Type B pancreatic cell (in vitro differentiated cells): ENCODE results near the gene DYNC1I2. TPM values are rescaled to one million over a fixed set of nuclear protein-coding genes. Genes with fewer than 3 reads are reported as not detected.
A peak's percentile ranks its signal among the peaks of the same experiment; 100 is the strongest.

Experiments used
- DNase-seq: peaks from one replicate; pipeline ENCODE4 v3.0.0; 2021; ENCODE audit warnings: mixed read lengths; ENCODE audit not compliant: unreplicated experiment; ENCODE audit errors: extremely low spot score
- H3K27ac Mint-ChIP-seq: 2 replicates; pipeline ENCODE4 v1.8.0; 2021; ENCODE audit warnings: mild to moderate bottlenecking, mixed read lengths
- H3K27me3 Mint-ChIP-seq: 2 replicates; pipeline ENCODE4 v1.8.0; 2021; ENCODE audit warnings: mixed read lengths
- H3K36me3 Mint-ChIP-seq: 2 replicates; pipeline ENCODE4 v1.8.0; 2021; ENCODE audit warnings: mixed read lengths
- H3K4me1 Mint-ChIP-seq: one replicate; pipeline ENCODE4 v1.8.0; 2021; ENCODE audit warnings: mixed read lengths; ENCODE audit not compliant: unreplicated experiment
- H3K4me3 Mint-ChIP-seq: 2 replicates; pipeline ENCODE4 v1.8.0; 2021; ENCODE audit warnings: mild to moderate bottlenecking, mixed read lengths
- H3K9me3 Mint-ChIP-seq: 2 replicates; pipeline ENCODE4 v1.8.0; 2021; ENCODE audit warnings: mixed read lengths
- total RNA-seq: library from RNA; stranded (reverse); gene quantifications from 2 replicates; pipeline ENCODE4 v1.2.1, GENCODE V29; 2021; ENCODE audit warnings: low replicate concordance
- TF ChIP-seq, protein P1 (sequence below): fragments of 200-600 bp; sonication (generic); conservative IDR thresholded peaks from 2 replicates; pipeline ENCODE4 v1.5.0; 2021; ENCODE audit warnings: antibody characterized with exemption, mild to moderate bottlenecking

Gene DYNC1I2
- total RNA-seq, 1 donor from 2014 or later, result 115 TPM

DNA sequence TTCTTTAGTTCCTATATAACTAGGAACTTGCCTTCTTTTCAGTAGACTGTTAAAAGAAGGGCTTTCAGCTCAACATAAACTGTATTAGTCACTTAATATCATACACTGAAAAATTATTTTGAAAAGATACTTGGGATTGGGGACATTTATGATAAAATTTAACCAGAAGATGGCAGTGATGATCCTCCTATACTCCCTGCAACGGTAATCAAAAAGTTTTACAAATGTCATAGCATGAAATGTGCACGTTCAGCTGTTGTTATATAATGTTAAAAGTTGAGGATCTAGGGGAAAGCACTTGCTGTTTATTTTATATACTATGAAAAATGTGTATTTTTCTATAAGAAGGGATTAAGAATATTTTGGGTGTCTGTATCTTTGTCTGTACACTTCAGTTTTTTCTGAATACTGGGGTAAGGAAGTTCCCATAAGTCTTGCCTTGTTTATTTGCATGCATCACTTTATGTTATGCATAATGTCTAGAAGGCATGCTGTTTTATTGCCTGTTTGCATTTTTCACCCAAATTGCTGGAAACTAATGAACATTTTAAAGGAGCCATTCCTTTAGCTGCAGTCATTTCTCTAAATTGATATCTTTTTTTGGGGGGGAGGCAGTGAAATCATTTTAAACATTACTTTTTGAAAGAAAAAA lies 19.0 kb downstream of the DYNC1I2 start:
- TF ChIP-seq, protein P1, sequence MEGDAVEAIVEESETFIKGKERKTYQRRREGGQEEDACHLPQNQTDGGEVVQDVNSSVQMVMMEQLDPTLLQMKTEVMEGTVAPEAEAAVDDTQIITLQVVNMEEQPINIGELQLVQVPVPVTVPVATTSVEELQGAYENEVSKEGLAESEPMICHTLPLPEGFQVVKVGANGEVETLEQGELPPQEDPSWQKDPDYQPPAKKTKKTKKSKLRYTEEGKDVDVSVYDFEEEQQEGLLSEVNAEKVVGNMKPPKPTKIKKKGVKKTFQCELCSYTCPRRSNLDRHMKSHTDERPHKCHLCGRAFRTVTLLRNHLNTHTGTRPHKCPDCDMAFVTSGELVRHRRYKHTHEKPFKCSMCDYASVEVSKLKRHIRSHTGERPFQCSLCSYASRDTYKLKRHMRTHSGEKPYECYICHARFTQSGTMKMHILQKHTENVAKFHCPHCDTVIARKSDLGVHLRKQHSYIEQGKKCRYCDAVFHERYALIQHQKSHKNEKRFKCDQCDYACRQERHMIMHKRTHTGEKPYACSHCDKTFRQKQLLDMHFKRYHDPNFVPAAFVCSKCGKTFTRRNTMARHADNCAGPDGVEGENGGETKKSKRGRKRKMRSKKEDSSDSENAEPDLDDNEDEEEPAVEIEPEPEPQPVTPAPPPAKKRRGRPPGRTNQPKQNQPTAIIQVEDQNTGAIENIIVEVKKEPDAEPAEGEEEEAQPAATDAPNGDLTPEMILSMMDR, result peak; percentile 70
- Mint-ChIP-seq H3K9me3 (no peaks in the 10 kb centered on the region), H3K27me3 (no peaks in the 10 kb centered on the region), H3K36me3 (no peaks in the 10 kb centered on the region), H3K4me3 (no peak overlapping the region), H3K4me1 (peaks cover 17% of the 10 kb centered on the region), H3K27ac (no peak overlapping the region)
- DNase-seq, result no peak

DNA sequence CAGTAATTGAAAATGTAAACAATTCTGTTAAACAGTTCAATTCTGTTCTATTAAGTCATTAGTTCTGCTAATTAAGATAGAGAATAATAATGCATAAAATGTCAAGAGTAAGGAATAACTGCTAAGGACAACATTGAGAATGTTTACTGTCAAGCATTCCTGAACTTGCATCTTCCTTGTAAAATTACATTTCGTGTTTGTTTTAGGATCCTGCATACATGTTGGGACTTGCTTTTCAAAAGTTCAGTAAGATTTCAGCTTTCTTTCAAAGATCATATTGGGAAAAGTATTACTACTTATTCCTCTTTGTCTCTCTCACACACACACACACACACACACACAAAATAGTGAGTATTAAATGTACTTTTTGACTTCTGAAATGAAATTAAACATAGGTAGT lies 20.5 kb downstream of the DYNC1I2 start:
- no peaks in the 10 kb centered on the region for H3K27me3 Mint-ChIP-seq
- no peak overlapping the region for H3K4me3 Mint-ChIP-seq
- TF ChIP-seq, protein P1, result no peak
- H3K4me1 Mint-ChIP-seq, result peaks cover 15% of the 10 kb centered on the region
- H3K27ac Mint-ChIP-seq, result no peak overlapping the region
- no peak for DNase-seq
- H3K9me3 Mint-ChIP-seq, result no peaks in the 10 kb centered on the region
- H3K36me3 Mint-ChIP-seq, result no peaks in the 10 kb centered on the region

DNA sequence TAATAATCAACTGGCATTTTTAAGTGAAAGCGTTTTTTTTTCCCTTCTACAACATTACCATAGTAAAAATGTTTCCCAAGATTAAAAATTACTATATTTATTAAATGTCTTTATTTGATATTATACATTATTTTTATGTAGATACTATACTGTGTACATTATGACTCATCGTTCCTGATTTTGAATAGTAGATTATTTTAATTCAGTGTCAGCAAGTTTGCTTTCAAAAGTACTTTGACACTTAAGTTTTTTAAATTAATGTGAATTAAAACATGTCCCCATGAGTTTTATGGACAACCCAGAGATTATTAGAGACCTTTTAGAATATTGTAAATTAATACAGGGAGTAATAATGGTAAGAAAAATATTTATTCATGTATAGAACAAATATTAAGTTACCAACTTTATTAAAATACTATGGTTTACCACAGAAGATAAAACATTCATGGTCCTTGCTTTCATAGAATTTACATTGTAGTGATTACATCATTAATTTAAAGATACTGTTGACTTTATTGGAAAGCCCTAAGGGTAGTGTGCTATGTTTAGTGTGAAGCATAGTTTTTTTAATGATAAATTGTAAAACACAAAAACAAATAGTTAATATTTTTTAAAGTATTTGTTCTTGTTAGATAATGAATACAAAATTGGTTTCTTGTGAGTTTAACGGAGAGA lies 21.9 kb downstream of the DYNC1I2 start:
- DNase-seq, result no peak
- H3K9me3 Mint-ChIP-seq, result no peaks in the 10 kb centered on the region
- H3K4me1 Mint-ChIP-seq, result peaks cover 11% of the 10 kb centered on the region
- H3K27ac Mint-ChIP-seq, result no peak overlapping the region
- TF ChIP-seq, protein P1, result no peak
- H3K36me3 Mint-ChIP-seq, result no peaks in the 10 kb centered on the region
- H3K4me3 Mint-ChIP-seq, result no peak overlapping the region
- H3K27me3 Mint-ChIP-seq, result no peaks in the 10 kb centered on the region

DNA sequence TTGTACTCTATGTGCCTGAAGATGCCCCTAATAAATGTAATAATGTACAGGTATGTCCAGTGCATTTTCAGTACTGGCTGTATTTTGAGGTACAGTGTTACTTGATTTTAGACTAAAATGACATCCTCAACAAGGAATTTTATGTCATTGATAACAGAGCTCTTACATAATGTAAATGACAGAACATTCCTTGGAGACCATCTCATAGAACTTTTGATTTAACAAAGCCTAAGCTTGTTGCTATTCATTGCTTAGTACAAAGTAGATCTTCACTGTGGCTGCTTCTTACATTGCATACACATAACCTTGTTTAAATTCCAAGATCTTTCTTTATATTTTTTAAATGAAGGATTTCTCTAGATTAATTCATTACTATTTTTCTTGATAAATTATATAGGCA lies 24.1 kb downstream of the DYNC1I2 start:
- Mint-ChIP-seq H3K9me3 (no peaks in the 10 kb centered on the region), H3K4me3 (no peak overlapping the region), H3K27ac (no peak overlapping the region), H3K36me3 (no peaks in the 10 kb centered on the region), H3K4me1 (peaks cover 7% of the 10 kb centered on the region), H3K27me3 (no peaks in the 10 kb centered on the region)
- DNase-seq, result no peak
- TF ChIP-seq, protein P1, result no peak

DNA sequence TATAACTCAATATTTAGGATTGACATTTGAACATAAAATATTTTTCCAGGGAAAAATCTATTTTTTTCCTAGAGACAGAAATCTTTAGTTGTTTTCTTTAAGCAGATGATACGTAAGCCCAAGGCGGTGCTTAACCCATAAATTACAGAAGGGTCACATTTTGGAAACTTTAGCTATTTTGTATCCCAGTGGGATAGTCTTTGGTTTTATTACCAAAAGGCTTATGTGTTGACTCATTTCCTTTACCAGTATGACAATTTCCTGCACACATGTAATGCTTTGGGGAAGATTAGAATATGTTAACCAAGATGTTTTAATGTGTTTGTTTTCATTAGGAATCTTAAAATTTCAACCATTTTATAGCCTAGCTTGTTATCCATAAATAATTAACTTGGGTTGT lies 24.8 kb downstream of the DYNC1I2 start:
- no peaks in the 10 kb centered on the region for H3K36me3 Mint-ChIP-seq
- no peak for DNase-seq
- H3K4me3 Mint-ChIP-seq, result no peak overlapping the region
- TF ChIP-seq, protein P1, result no peak
- H3K27ac Mint-ChIP-seq, result no peak overlapping the region
- H3K4me1 Mint-ChIP-seq, result peaks cover 5% of the 10 kb centered on the region
- no peaks in the 10 kb centered on the region for H3K27me3 Mint-ChIP-seq
- no peaks in the 10 kb centered on the region for H3K9me3 Mint-ChIP-seq
